Lung (tissue), 12 donors: ENCODE results near the gene AQP6. TPM values are rescaled to one million over a fixed set of nuclear protein-coding genes. Genes with fewer than 3 reads are reported as not detected.

ENCODE experiments used
- ATAC-seq: fragments of 200-7000 bp; cut with Tn5 transposase; one replicate; pipeline ENCODE4 v1.9.1; 2020; ENCODE audit warnings: moderate number of reproducible peaks; ENCODE audit not compliant: insufficient read depth, low FRiP score
- DNase-seq, 3 donors: peaks; one replicate each; pipeline ENCODE4 v3.0.0-alpha.2; 2013 to 2017
- H3K27ac ChIP-seq, 2 donors: one replicate each; pipeline ENCODE4 v1.5.1; 2013; ENCODE audit warnings: mild to moderate bottlenecking in 2 of 2, moderate library complexity in 2 of 2, control low read depth in 1 of 2, inconsistent platforms in 1 of 2, low read depth in 1 of 2, low read length in 1 of 2
- H3K27me3 ChIP-seq, 3 donors: one replicate each; pipeline ENCODE4 v1.5.1; 2013; ENCODE audit warnings: low read length in 2 of 3; ENCODE audit not compliant: control insufficient read depth in 3 of 3, insufficient read depth in 3 of 3
- H3K36me3 ChIP-seq, 4 donors: one replicate each; pipeline ENCODE4 v1.5.1; 2013; ENCODE audit warnings: low read length in 4 of 4, mild to moderate bottlenecking in 1 of 4, moderate library complexity in 1 of 4; ENCODE audit not compliant: control insufficient read depth in 4 of 4, insufficient read depth in 4 of 4
- H3K4me1 ChIP-seq, 5 donors: one replicate each; pipeline ENCODE4 v1.5.1; 2013; ENCODE audit warnings: low read length in 5 of 5, mild to moderate bottlenecking in 2 of 5, moderate library complexity in 1 of 5; ENCODE audit not compliant: control insufficient read depth in 5 of 5, insufficient read depth in 5 of 5
- H3K4me3 ChIP-seq: one replicate; pipeline ENCODE4 v1.5.1; 2013; ENCODE audit warnings: mild to moderate bottlenecking, control low read depth, moderate library complexity
- H3K9ac ChIP-seq, 2 donors: one replicate each; pipeline ENCODE4 v1.5.1; 2013; ENCODE audit warnings: low read length in 2 of 2, control low read depth in 1 of 2; ENCODE audit not compliant: insufficient read depth in 1 of 2
- H3K9me3 ChIP-seq, 4 donors: one replicate each; pipeline ENCODE4 v1.5.1; 2013; ENCODE audit warnings: low read length in 3 of 4, mild to moderate bottlenecking in 1 of 4, moderate library complexity in 1 of 4; ENCODE audit not compliant: control insufficient read depth in 4 of 4, insufficient read depth in 3 of 4
- WGBS, 2 donors: extraction: QIAGEN DNeasy Blood & Tissue Kit; methylation state at CpG; one replicate each; pipeline ENCODE4 v1.1.7; 2013; 5-methylcytosine and 5-hydroxymethylcytosine counted together
- polyA plus RNA-seq, 2 donors: library from polyadenylated mRNA; stranded (reverse); fragments of 200-250 nt; gene quantifications; one replicate each; pipeline ENCODE4 v1.2.1, GENCODE V29; 2013
- total RNA-seq, 2 donors: library from RNA; depleted of rRNA in 1 of 2; stranded (reverse); fragments of >200 nt in 1 of 2; gene quantifications; one replicate each; pipeline ENCODE4 v1.2.1, GENCODE V29; 2014 to 2021
- TF ChIP-seq, protein P1 (sequence below): IDR thresholded peaks from 2 replicates; pipeline ENCODE4 v1.5.1; 2012; ENCODE audit warnings: mild to moderate bottlenecking; ENCODE audit errors: control extremely low read depth, extremely low read depth
- donor health status: control.
- donor health status: control.
- donor health status: Bipolar disorder and iron deficiency.
- donor health status: healthy.
- donor health status: DM: yes; HTN: yes; CAD: no.

The AQP6 gene
- total and polyA plus RNA-seq, 4 donors = 0.03 to 0.40 (median 0.19) TPM

DNA sequence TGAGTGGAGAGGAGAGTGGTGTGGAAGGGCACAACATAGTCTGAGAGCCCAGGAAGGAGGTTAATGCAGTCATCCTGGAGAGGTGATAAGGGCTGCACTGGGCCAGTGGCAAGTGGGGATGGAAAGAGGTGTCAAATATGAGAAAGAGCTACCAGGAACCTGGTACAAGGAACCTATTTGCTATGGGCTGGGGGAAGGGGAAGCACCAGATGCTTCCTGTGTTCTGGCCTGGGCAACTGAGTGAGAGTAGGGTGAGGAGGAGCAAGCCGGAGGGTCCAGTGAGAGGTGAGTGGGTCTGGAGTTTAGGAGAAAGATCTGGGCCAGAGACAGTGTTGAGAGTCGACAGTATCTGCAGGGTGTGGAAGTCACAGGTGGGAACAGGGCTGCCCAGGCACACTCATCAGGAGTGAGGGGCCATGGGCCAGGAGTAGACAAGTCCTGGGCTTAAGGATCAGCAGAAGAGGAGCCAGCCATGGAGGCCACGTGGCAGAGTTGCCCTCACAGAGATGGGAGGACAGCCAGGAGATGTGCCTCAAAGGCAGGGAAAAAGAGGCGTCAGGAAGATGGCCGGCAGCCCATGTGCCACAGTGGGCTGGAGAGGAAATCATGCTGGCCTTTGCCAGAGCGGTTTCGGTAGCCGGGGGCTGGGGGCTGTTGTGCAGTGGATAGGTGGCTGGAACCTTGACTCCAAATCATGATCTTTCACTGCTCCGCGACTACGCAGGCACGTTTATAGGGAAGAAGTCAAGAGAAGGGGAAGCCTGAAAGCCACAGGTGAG, 2.9 kb upstream of the AQP6 start:
- Histone ChIP-seq H3K4me1 (peaks cover 0 to 18% (median 0%) of the 10 kb centered on the region in 5 donors), H3K9me3 (no peaks in the 10 kb centered on the region), H3K27me3 (peaks cover 0 to 26% (median 3%) of the 10 kb centered on the region in 3 donors), H3K27ac (no peak overlapping the region), H3K9ac (no peak overlapping the region), H3K4me3 (no peak overlapping the region), H3K36me3 (no peaks in the 10 kb centered on the region)
- TF ChIP-seq, protein P1, sequence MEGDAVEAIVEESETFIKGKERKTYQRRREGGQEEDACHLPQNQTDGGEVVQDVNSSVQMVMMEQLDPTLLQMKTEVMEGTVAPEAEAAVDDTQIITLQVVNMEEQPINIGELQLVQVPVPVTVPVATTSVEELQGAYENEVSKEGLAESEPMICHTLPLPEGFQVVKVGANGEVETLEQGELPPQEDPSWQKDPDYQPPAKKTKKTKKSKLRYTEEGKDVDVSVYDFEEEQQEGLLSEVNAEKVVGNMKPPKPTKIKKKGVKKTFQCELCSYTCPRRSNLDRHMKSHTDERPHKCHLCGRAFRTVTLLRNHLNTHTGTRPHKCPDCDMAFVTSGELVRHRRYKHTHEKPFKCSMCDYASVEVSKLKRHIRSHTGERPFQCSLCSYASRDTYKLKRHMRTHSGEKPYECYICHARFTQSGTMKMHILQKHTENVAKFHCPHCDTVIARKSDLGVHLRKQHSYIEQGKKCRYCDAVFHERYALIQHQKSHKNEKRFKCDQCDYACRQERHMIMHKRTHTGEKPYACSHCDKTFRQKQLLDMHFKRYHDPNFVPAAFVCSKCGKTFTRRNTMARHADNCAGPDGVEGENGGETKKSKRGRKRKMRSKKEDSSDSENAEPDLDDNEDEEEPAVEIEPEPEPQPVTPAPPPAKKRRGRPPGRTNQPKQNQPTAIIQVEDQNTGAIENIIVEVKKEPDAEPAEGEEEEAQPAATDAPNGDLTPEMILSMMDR = no peak
- ATAC-seq (no peak), DNase-seq (peak in 1 of 3 donors; percentile 6)
- 73 to 76% methylated on average over 12 of the region's 12 CpGs for WGBS, 2 donors

DNA sequence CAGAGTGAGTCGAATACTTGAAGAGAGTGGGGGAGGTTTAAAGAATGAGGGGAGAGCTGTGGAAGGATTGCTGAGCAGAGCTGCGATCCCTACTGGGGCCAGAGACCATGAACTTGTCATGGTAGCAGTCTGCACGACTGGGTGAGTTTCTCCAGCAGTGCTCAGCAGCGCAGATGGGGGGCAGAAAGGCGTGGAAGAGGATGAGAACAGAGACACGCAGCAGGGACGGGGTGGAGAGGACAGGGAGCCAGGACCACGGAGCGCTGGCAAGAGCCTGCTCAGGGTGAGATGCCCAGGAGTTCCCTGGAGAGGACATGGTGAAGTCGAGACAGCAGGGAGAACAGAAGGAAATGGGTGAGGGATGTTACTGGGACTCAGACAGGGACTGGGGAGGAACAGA, 2.1 kb upstream of the AQP6 start:
- H3K9ac ChIP-seq = no peak overlapping the region
- ATAC-seq (no peak), DNase-seq (peak in 1 of 3 donors; percentile 4)
- peaks cover 0 to 22% (median 0%) of the 10 kb centered on the region in 5 donors for H3K4me1 ChIP-seq
- H3K27ac ChIP-seq = no peak overlapping the region
- 74 to 89% methylated on average over 10 of the region's 10 CpGs for WGBS, 2 donors
- no peaks in the 10 kb centered on the region for H3K36me3 ChIP-seq
- H3K4me3 ChIP-seq = no peak overlapping the region
- H3K9me3 ChIP-seq = no peaks in the 10 kb centered on the region
- peaks cover 0 to 26% (median 3%) of the 10 kb centered on the region in 3 donors for H3K27me3 ChIP-seq
- TF ChIP-seq, protein P1 = no peak

DNA sequence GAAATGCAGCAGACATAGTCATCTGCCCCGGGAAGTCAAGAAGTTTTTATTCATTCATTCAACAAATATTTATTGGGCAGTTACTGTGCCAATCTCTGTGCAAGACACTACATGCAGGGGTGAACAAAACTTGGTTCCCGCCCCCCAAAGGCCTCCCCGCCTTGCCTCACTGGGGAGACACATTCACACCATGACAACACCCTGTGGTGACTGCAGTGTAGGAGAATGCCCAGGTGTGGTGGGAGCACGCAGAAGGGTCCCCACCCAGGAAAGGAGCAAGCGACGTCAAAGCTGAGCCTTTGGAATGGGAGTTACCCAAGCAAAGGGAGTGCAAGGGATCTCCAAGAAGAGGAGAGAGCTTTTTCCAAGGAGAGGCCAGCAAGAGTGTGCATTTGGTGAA, 1.6 kb upstream of the AQP6 start:
- Histone ChIP-seq H3K9ac (no peak overlapping the region), H3K4me3 (no peak overlapping the region), H3K4me1 (peaks cover 0 to 22% (median 0%) of the 10 kb centered on the region in 5 donors), H3K27ac (no peak overlapping the region), H3K27me3 (peaks cover 0 to 26% (median 3%) of the 10 kb centered on the region in 3 donors), H3K36me3 (no peaks in the 10 kb centered on the region), H3K9me3 (no peaks in the 10 kb centered on the region)
- TF ChIP-seq, protein P1 = no peak
- DNase-seq (peak in 1 of 3 donors; percentile 5), ATAC-seq (no peak)
- WGBS, 2 donors = 82 to 90% methylated on average over 6 of the region's 6 CpGs
